ENCODE data around the gene METTL6. TPM values are rescaled to one million over a fixed set of nuclear protein-coding genes. Genes with fewer than 3 reads are reported as not detected.
A peak's percentile ranks its signal among the peaks of the same experiment; 100 is the strongest.
"Not testable (repeated sequence)": the region's sequence is repeated elsewhere in the genome, so short reads cannot be mapped to it uniquely, and the experiment has no call there.

The METTL6 gene
- total and polyA plus RNA-seq, 12 donors, result 6.2 to 34.2 (median 13.1) TPM

DNA sequence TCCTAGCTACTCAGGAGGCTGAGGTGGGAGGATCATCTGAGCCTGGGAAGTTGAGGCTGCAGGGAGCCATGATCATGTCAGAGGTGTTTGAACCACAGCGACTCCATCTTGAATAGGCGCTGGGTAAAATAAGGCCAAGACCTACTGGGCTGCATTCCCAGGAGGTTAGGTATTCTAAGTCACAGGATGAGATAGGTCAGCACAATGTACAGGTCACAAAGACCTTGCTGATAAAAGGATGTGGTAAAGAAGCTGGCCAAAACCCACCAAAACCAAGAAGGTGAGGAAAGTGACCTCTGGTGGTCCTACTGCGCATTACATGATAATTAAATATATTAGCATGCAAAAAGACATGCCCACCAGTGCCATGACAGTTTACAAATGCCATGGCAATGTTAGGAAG is 28.6 kb downstream of the METTL6 start:
- H3K4me1 ChIP-seq (replicated peaks in 1 of 2); H3K27me3 ChIP-seq; H3K27ac ChIP-seq; H3K9me3 ChIP-seq (replicated peaks in 1 of 3); H3K4me3 ChIP-seq; H3K36me3 ChIP-seq (replicated peaks in 1 of 2); DNase-seq; intact Hi-C loops (cut with DNase I): not testable (repeated sequence)
- 66 to 94% (median 85%) methylated on average over 3 of the region's 3 CpGs for WGBS, 4 donors
- TF ChIP-seq, protein P1, sequence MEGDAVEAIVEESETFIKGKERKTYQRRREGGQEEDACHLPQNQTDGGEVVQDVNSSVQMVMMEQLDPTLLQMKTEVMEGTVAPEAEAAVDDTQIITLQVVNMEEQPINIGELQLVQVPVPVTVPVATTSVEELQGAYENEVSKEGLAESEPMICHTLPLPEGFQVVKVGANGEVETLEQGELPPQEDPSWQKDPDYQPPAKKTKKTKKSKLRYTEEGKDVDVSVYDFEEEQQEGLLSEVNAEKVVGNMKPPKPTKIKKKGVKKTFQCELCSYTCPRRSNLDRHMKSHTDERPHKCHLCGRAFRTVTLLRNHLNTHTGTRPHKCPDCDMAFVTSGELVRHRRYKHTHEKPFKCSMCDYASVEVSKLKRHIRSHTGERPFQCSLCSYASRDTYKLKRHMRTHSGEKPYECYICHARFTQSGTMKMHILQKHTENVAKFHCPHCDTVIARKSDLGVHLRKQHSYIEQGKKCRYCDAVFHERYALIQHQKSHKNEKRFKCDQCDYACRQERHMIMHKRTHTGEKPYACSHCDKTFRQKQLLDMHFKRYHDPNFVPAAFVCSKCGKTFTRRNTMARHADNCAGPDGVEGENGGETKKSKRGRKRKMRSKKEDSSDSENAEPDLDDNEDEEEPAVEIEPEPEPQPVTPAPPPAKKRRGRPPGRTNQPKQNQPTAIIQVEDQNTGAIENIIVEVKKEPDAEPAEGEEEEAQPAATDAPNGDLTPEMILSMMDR (IDR thresholded peaks at IDR 0.05), result peak in 4 of 6 experiments; percentile 22 to 61 (median 38)

DNA sequence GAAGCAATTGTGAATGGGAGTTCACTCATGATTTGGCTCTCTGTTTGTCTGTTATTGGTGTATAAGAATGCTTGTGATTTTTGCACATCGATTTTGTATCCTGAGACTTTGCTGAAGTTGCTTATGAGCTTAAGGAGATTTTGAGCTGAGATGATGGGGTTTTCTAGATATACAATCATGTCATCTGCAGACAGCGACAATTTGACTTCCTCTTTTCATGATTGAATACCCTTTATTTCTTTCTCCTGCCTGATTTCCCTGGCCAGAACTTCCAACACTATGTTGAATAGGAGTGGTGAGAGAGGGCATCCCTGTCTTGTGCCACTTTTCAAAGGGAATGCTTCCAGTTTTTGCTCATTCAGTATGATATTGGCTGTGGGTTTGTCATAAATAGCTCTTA is 34.1 kb downstream of the METTL6 start:
- WGBS, 4 donors, result 77 to 91% (median 89%) methylated on average over 2 of the region's 2 CpGs
- H3K36me3 ChIP-seq (replicated peaks in 1 of 2); H3K4me3 ChIP-seq; DNase-seq; H3K4me1 ChIP-seq (replicated peaks in 1 of 2); H3K27me3 ChIP-seq; H3K27ac ChIP-seq; H3K9me3 ChIP-seq (replicated peaks in 1 of 3); intact Hi-C loops (cut with DNase I): not testable (repeated sequence)

DNA sequence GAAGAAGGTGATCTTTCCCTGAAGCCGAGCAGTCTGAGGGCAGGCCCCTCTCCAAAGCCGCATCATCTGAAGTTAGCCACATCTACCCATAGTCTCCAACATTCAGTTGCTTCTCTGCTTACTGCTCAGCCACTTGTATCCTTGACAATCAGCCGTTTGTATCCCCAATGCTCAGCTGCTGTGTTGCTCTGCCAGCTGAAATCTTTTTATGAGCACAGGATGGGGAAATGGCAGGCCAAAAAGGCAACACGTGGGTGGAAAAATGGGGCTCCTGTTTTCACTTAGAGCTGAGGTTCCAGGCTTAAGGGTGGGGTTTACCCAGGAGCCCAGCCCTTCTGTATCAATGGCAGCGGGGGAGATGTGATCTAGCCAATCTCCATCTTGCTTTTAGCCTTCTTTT is 36.3 kb downstream of the METTL6 start:
- H3K4me1 ChIP-seq (replicated peaks in 1 of 2), result peaks cover 17 to 22% of the 10 kb centered on the region in 2 donors
- no peak overlapping the region for H3K27ac ChIP-seq
- 74 to 84% (median 78%) methylated on average over 5 of the region's 5 CpGs for WGBS, 4 donors

DNA sequence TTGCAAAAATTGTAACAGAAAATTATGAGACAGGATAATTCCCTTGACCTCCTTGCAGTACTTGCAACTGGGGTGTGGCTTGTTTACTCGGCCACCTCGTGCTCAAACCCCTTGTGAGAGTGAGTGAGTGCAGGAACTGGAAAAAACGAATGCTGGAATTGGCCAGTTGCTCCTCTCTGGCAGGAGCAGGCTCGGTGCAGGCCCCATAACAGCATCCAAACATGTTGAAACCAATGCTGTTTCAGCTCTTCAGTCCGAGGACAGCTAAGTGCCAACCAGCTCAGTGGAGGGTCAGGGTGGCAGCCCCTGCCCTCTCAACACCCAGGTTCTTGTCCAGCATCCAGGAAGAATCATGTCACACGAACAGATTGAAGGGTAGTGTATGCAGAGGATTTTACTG is 36.9 kb downstream of the METTL6 start:
- Histone ChIP-seq H3K4me3 (no peak overlapping the region), H3K27ac (no peak overlapping the region), H3K27me3 (no peaks in the 10 kb centered on the region), H3K36me3 (replicated peaks in 1 of 2) (no peaks in the 10 kb centered on the region), H3K4me1 (replicated peaks in 1 of 2) (peaks cover 19 to 24% of the 10 kb centered on the region in 2 donors), H3K9me3 (replicated peaks in 1 of 3) (peaks cover 0 to 4% (median 0%) of the 10 kb centered on the region in 3 donors)
- 48 to 75% (median 59%) methylated on average over 6 of the region's 6 CpGs for WGBS, 4 donors
- intact Hi-C loops (cut with DNase I), result no loop called here
- TF ChIP-seq, protein P1 (IDR thresholded peaks at IDR 0.05), result no peak
- TF ChIP-seq POLR2A (IDR thresholded peaks at IDR 0.05), result no peak
- DNase-seq, result no peak

More for the DNA sequence above, 36.3 kb downstream of the METTL6 start:
- Histone ChIP-seq H3K27me3 (no peaks in the 10 kb centered on the region), H3K9me3 (replicated peaks in 1 of 3) (peaks cover 0 to 4% (median 0%) of the 10 kb centered on the region in 3 donors), H3K36me3 (replicated peaks in 1 of 2) (no peaks in the 10 kb centered on the region), H3K4me3 (no peak overlapping the region)
- TF ChIP-seq, protein P1 (IDR thresholded peaks at IDR 0.05), result no peak
- no peak for TF ChIP-seq POLR2A (IDR thresholded peaks at IDR 0.05)
- intact Hi-C loops (cut with DNase I), result no loop called here
- no peak for DNase-seq

DNA sequence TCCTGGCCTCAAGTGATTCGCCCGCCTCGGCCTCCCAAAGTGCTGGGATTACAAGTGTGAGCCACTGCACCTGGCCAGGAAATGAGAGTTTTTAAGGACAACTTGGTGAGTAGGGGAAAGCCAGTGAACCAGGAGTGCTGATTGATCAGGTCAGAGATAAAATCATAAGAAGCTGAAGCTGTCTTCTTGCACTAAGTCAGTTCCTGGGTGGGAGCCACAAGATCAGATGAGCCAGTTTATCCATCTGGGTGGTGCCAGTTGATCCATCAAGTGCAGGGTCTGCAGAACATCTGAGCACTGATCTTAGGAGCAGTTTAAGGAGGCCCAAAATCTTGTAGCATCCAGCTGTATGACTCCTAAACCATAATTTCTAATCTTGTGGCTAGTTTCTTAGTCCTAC is 39.0 kb downstream of the METTL6 start:
- 77 to 89% (median 84%) methylated on average over 3 of the region's 3 CpGs for WGBS, 4 donors
- not testable (repeated sequence) for H3K36me3 ChIP-seq (replicated peaks in 1 of 2); H3K9me3 ChIP-seq (replicated peaks in 1 of 3); H3K4me3 ChIP-seq; H3K27me3 ChIP-seq
- Histone ChIP-seq H3K27ac (peak overlapping the region in 4 of 5 donors; percentile 63 to 86 (median 78)), H3K4me1 (replicated peaks in 1 of 2) (peaks cover 34 to 38% of the 10 kb centered on the region in 2 donors)
- intact Hi-C loops (cut with DNase I), result loop anchor here in 1 of 2 donors (10.0 kb wide), 1 partner anchor 124 kb away; no protein-coding TSS in a partner anchor
- DNase-seq, result peak in 1 of 7 donors; percentile 47

Measured in adrenal gland (tissue), 12 donors.